Hematopoietic multipotent progenitor cell treated with erythropoietin and hydrocortisone succinate and interleukin-3 and kit ligand, for 4 days (in vitro differentiated cells): ENCODE results near the gene PLA2G12B.
"Not testable (repeated sequence)": the region's sequence is repeated elsewhere in the genome, so short reads cannot be mapped to it uniquely, and the experiment has no call there.

Source experiments
- DNase-seq: peaks from one replicate; pipeline ENCODE4 v3.0.0-alpha.2; 2015

PLA2G12B gene

GRCh38 chr10:72932259-72933015, 22.2 kb downstream of the PLA2G12B start:
- DNase-seq: peak; percentile 12

- DNase-seq: no peak
Observed at GRCh38 chr10:72930276-72930675, 24.3 kb downstream of the PLA2G12B start.

GRCh38 chr10:72928798-72929197, 25.8 kb downstream of the PLA2G12B start:
- DNase-seq: no peak

- DNase-seq: no peak
Observed at GRCh38 chr10:72927485-72927884, 27.1 kb downstream of the PLA2G12B start.

GRCh38 chr10:72925951-72926465, 28.6 kb downstream of the PLA2G12B start:
- DNase-seq: no peak

- no peak for DNase-seq
Observed at GRCh38 chr10:72924351-72924750, 30.3 kb downstream of the PLA2G12B start.

GRCh38 chr10:72921147-72921683, 33.4 kb downstream of the PLA2G12B start:
- DNase-seq: not testable (repeated sequence)

- DNase-seq: no peak
Observed at GRCh38 chr10:72918352-72918751, 36.3 kb downstream of the PLA2G12B start.

GRCh38 chr10:72917803-72918332, 36.7 kb downstream of the PLA2G12B start:
- not testable (repeated sequence) for DNase-seq

GRCh38 chr10:72917201-72917600, 37.4 kb downstream of the PLA2G12B start:
- not testable (repeated sequence) for DNase-seq

GRCh38 chr10:72913287-72913686, 41.3 kb downstream of the PLA2G12B start:
- no peak for DNase-seq

- DNase-seq: no peak
Observed at GRCh38 chr10:72912736-72913135, 41.9 kb downstream of the PLA2G12B start.

GRCh38 chr10:72911758-72912157, 42.8 kb downstream of the PLA2G12B start:
- DNase-seq: no peak

- DNase-seq: no peak
Observed at GRCh38 chr10:72910705-72911104, 43.9 kb downstream of the PLA2G12B start.

GRCh38 chr10:72906446-72906845, 48.2 kb downstream of the PLA2G12B start:
- DNase-seq: no peak

GRCh38 chr10:72904806-72905205, 49.8 kb downstream of the PLA2G12B start:
- DNase-seq: no peak

- DNase-seq: peak; percentile 17
Observed at GRCh38 chr10:72903941-72904446, 50.6 kb downstream of the PLA2G12B start.

- DNase-seq: no peak
Observed at GRCh38 chr10:72899545-72899944, 55.1 kb downstream of the PLA2G12B start.

- no peak for DNase-seq
Observed at GRCh38 chr10:72898616-72899015, 56.0 kb downstream of the PLA2G12B start.

- no peak for DNase-seq
Observed at GRCh38 chr10:72895236-72895850, 59.3 kb downstream of the PLA2G12B start.

- no peak for DNase-seq
Observed at GRCh38 chr10:72893136-72893798, 61.3 kb downstream of the PLA2G12B start, which contains the start of gene OIT3. Gene OIT3, plus strand, starts transcription at chr10:72893739. Its CDS starts 60 bp downstream, at chr10:72893799.

- DNase-seq: no peak
Observed at GRCh38 chr10:72890086-72890485, 64.5 kb downstream of the PLA2G12B start.

- no peak for DNase-seq
Observed at GRCh38 chr10:72889391-72889831, 65.2 kb downstream of the PLA2G12B start.
